Liver (tissue), 9 donors: ENCODE results near the gene B9D2. TPM values are rescaled to one million over a fixed set of nuclear protein-coding genes. Genes with fewer than 3 reads are reported as not detected.

Experiments used
- DNase-seq: peaks from one replicate; pipeline ENCODE4 v3.0.0-alpha.2; 2017; ENCODE audit warnings: low spot score
- H3K27ac ChIP-seq, 2 donors: one replicate each; pipeline ENCODE4 v1.7.0; 2013; ENCODE audit warnings: inconsistent platforms in 2 of 2, low read length in 2 of 2, control low read depth in 1 of 2, low read depth in 1 of 2, mild to moderate bottlenecking in 1 of 2
- H3K27me3 ChIP-seq, 4 donors: one replicate each; pipeline versions ENCODE4 v1.6.1 to v1.7.0; 2013; ENCODE audit warnings: low read length in 3 of 4, inconsistent platforms in 1 of 4, mild to moderate bottlenecking in 1 of 4, moderate library complexity in 1 of 4; ENCODE audit not compliant: control insufficient read depth in 4 of 4, insufficient read depth in 4 of 4
- H3K36me3 ChIP-seq, 4 donors: one replicate each; pipeline versions ENCODE4 v1.6.1 to v1.7.0; 2013; ENCODE audit warnings: low read length in 3 of 4, mild to moderate bottlenecking in 3 of 4, low read depth in 1 of 4, moderate library complexity in 1 of 4; ENCODE audit not compliant: control insufficient read depth in 4 of 4, insufficient read depth in 3 of 4
- H3K4me1 ChIP-seq, 4 donors: one replicate each; pipeline versions ENCODE4 v1.6.1 to v1.7.0; 2013; ENCODE audit warnings: low read length in 3 of 4, mild to moderate bottlenecking in 3 of 4, moderate library complexity in 1 of 4; ENCODE audit not compliant: control insufficient read depth in 4 of 4, insufficient read depth in 4 of 4
- H3K4me3 ChIP-seq, 3 donors: one replicate each; pipeline versions ENCODE4 v1.6.1 to v1.7.0; 2013; ENCODE audit warnings: low read length in 3 of 3, control low read depth in 1 of 3, low read depth in 1 of 3, mild to moderate bottlenecking in 1 of 3
- H3K9ac ChIP-seq, 2 donors: one replicate each; pipeline ENCODE4 v1.7.0; 2013; ENCODE audit warnings: low read length in 2 of 2, mild to moderate bottlenecking in 2 of 2, moderate library complexity in 2 of 2, control low read depth in 1 of 2, low read depth in 1 of 2
- H3K9me3 ChIP-seq, 4 donors: one replicate each; pipeline versions ENCODE4 v1.6.1 to v1.7.0; 2013; ENCODE audit warnings: low read length in 3 of 4; ENCODE audit not compliant: control insufficient read depth in 4 of 4
- ATF3 ChIP-seq: IDR thresholded peaks from 2 replicates; pipeline ENCODE4 v1.6.1; 2016; ENCODE audit warnings: antibody characterized with exemption
- CTCF ChIP-seq: fragments of 150-350 bp; IDR thresholded peaks from 2 replicates; pipeline ENCODE4 v1.5.1; 2017; ENCODE audit warnings: improper control_type of control experiment, low read depth, low read length; ENCODE audit not compliant: missing input control
- EGR1 ChIP-seq, 2 donors: IDR thresholded peaks; 2 replicates each; pipeline ENCODE4 v1.6.1; 2016 to 2018; ENCODE audit warnings: antibody characterized with exemption in 2 of 2, low read depth in 2 of 2
- FOXA1 ChIP-seq: IDR thresholded peaks from 2 replicates; pipeline ENCODE4 v1.6.1; 2016; ENCODE audit warnings: antibody characterized with exemption
- HNF4A ChIP-seq, 2 donors: conservative IDR thresholded peaks; 2 replicates each; pipeline ENCODE4 v1.6.1; 2016; ENCODE audit warnings: antibody characterized with exemption in 2 of 2, mild to moderate bottlenecking in 2 of 2
- HNF4G ChIP-seq: IDR thresholded peaks from 2 replicates; pipeline ENCODE4 v1.6.1; 2016; ENCODE audit warnings: antibody characterized with exemption
- JUND ChIP-seq, 2 donors: IDR thresholded peaks; 2 replicates each; pipeline ENCODE4 v1.6.1; 2016; ENCODE audit warnings: antibody characterized with exemption in 2 of 2
- NR2F2 ChIP-seq: IDR thresholded peaks from 2 replicates; pipeline ENCODE4 v1.6.1; 2016; ENCODE audit warnings: antibody characterized with exemption
- RXRA ChIP-seq, 2 donors: IDR thresholded peaks; 2 replicates each; pipeline ENCODE4 v1.6.1; 2017 to 2018; ENCODE audit warnings: antibody characterized with exemption in 2 of 2, mild to moderate bottlenecking in 1 of 2
- SP1 ChIP-seq: IDR thresholded peaks from 2 replicates; pipeline ENCODE4 v1.6.1; 2018; ENCODE audit warnings: antibody characterized with exemption, mild to moderate bottlenecking
- TAF1 ChIP-seq: conservative IDR thresholded peaks from 2 replicates; pipeline ENCODE4 v1.6.1; 2016; ENCODE audit warnings: antibody characterized with exemption, mild to moderate bottlenecking
- YY1 ChIP-seq: IDR thresholded peaks from 2 replicates; pipeline ENCODE4 v1.6.1; 2016; ENCODE audit warnings: antibody characterized with exemption, mild to moderate bottlenecking
- WGBS: extraction: QIAGEN DNeasy Blood & Tissue Kit; methylation state at CpG from one replicate; pipeline ENCODE4 v1.1.7; 2013; 5-methylcytosine and 5-hydroxymethylcytosine counted together
- polyA plus RNA-seq, 2 donors: library from polyadenylated mRNA; stranded (reverse) in 1 of 2; unstranded in 1 of 2; fragments of 200-250 nt in 1 of 2; fragments of >200 nt in 1 of 2; fragmentation: Nextera tagmentation in 1 of 2; extraction: Ambion mirVana in 1 of 2; gene quantifications; one replicate each; pipeline versions ENCODE4 v1.2.1 to v1.2.3, GENCODE V29; 2013 to 2015
- total RNA-seq, 2 donors: library from RNA; depleted of rRNA; stranded (reverse); fragments of >200 nt; gene quantifications; one replicate each; pipeline ENCODE4 v1.2.3, GENCODE V29; 2014
- TF ChIP-seq, protein P1 (sequence below): IDR thresholded peaks from 2 replicates; pipeline ENCODE4 v1.6.1; 2016; ENCODE audit warnings: antibody characterized with exemption
- TF ChIP-seq, protein P2 (sequence below): IDR thresholded peaks from 2 replicates; pipeline ENCODE4 v1.6.1; 2016; ENCODE audit warnings: antibody characterized with exemption
- donor health status: healthy.
- donor health status: healthy.
- donor health status: healthy.
- donor health status: healthy.
- donor health status: healthy.

Gene B9D2
- total and polyA plus RNA-seq, 4 donors: 2.4 to 3.7 (median 3.0) TPM

DNA sequence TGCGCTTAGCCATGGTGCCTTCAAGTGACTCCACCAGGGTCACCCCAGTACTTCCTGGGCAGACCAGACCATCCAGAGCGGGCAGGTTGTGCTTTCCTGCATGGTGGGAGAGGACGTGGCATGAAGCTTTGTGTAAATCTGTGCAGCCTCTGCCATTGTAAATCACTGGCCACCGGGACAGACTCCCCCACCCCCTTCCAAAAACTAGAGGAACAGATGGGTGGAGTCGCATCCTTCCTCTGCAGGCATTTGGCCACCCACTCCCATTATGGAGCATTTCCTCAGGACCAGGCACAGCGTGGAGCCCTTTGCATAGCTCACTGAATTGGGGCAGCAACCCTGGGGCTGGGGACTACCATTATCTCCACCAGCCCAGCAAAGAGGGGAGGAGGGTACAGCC lies 41.8 kb upstream of the B9D2 start:
- H3K9me3 ChIP-seq: no peaks in the 10 kb centered on the region
- peaks cover 0 to 4% (median 1%) of the 10 kb centered on the region in 4 donors for H3K36me3 ChIP-seq
- no peak overlapping the region for H3K4me3 ChIP-seq
- TF ChIP-seq CTCF (no peak), YY1 (no peak), SP1 (no peak)
- DNase-seq: no peak
- 86% methylated on average over 6 of the region's 6 CpGs for WGBS
- H3K27ac ChIP-seq: no peak overlapping the region
- no peaks in the 10 kb centered on the region for H3K27me3 ChIP-seq
- no peak overlapping the region for H3K9ac ChIP-seq
- peaks cover 8 to 21% (median 14%) of the 10 kb centered on the region in 4 donors for H3K4me1 ChIP-seq

DNA sequence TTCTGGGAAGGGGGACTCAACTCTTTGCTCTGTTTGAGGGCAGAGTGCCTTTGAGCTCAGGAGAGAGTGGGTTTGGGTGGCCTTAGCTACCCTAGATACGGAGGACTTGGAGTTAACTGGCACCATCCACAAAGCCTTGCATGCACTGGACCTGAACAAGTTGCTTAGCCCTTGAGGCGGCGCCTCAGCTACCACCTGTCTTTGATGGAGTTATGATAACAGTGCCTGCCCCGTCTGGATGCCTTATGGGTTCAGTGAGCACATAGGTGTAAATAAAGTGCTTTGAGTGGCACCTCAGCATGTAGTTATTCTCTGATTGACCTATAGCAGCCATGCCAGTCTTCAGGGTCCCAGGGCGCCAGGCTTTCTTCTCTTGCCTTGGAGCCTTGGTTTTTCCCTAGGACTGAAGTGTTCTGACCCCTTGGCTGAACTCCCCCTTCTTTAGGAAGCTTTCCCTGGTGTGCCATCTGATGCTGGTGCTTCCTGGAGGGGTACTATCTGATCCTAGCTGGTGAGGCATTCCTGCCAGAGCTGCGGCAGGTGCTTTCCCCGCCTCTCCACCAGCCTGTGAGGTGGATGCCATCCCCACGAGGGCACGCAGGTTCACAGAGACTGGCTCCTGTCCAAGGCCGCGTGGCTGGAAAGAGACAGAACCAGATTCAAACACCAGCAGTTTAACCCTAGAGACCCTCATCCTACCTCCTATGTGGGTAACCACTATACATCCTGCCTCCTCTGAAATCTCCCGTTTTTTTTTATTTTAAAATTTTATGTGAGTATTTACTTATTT lies 39.4 kb upstream of the B9D2 start:
- DNase-seq: no peak
- TF ChIP-seq RXRA (IDR thresholded peaks at IDR 0.05) (no peak), EGR1 (IDR thresholded peaks at IDR 0.05; ENCODE audit: low read depth in 2 of 2) (no peak), FOXA1 (no peak), HNF4A (conservative IDR thresholded peaks at IDR 0.05) (no peak), HNF4G (no peak), TAF1 (no peak), ATF3 (no peak), CTCF (no peak), JUND (IDR thresholded peaks at IDR 0.05) (no peak), NR2F2 (no peak)
- TF ChIP-seq, protein P1, sequence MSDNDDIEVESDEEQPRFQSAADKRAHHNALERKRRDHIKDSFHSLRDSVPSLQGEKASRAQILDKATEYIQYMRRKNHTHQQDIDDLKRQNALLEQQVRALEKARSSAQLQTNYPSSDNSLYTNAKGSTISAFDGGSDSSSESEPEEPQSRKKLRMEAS: no peak
- TF ChIP-seq, protein P2, sequence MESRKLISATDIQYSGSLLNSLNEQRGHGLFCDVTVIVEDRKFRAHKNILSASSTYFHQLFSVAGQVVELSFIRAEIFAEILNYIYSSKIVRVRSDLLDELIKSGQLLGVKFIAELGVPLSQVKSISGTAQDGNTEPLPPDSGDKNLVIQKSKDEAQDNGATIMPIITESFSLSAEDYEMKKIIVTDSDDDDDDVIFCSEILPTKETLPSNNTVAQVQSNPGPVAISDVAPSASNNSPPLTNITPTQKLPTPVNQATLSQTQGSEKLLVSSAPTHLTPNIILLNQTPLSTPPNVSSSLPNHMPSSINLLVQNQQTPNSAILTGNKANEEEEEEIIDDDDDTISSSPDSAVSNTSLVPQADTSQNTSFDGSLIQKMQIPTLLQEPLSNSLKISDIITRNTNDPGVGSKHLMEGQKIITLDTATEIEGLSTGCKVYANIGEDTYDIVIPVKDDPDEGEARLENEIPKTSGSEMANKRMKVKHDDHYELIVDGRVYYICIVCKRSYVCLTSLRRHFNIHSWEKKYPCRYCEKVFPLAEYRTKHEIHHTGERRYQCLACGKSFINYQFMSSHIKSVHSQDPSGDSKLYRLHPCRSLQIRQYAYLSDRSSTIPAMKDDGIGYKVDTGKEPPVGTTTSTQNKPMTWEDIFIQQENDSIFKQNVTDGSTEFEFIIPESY: no peak
- no peaks in the 10 kb centered on the region for H3K27me3 ChIP-seq
- peaks cover 0 to 4% (median 0%) of the 10 kb centered on the region in 4 donors for H3K36me3 ChIP-seq
- no peak overlapping the region for H3K9ac ChIP-seq
- no peak overlapping the region for H3K4me3 ChIP-seq
- peaks cover 1 to 19% (median 14%) of the 10 kb centered on the region in 4 donors for H3K4me1 ChIP-seq
- WGBS: 63% methylated on average over 12 of the region's 12 CpGs
- H3K9me3 ChIP-seq: no peaks in the 10 kb centered on the region
- H3K27ac ChIP-seq: no peak overlapping the region
